Prostate gland (tissue), 2 donors: Measurements from ENCODE around the gene ZCCHC24.

ENCODE experiments used
- POLR2A ChIP-seq: fragments of 450-650 bp; IDR thresholded peaks from one replicate; pipeline ENCODE4 v1.6.1; 2016; ENCODE audit warnings: antibody characterized with exemption, mild to moderate bottlenecking
- TF ChIP-seq, protein P1 (sequence below), 4 experiments: fragments of 200-600 bp in 2 of 4; fragments of 450-650 bp in 2 of 4; sonication (generic) in 2 of 4; IDR thresholded peaks; 1 replicate in 3 of 4; 2 replicates in 1 of 4; pipeline ENCODE4 v1.5.1; 2016 to 2019; ENCODE audit warnings: antibody characterized with exemption in 4 of 4, mild to moderate bottlenecking in 2 of 4, moderate library complexity in 2 of 4

DNA sequence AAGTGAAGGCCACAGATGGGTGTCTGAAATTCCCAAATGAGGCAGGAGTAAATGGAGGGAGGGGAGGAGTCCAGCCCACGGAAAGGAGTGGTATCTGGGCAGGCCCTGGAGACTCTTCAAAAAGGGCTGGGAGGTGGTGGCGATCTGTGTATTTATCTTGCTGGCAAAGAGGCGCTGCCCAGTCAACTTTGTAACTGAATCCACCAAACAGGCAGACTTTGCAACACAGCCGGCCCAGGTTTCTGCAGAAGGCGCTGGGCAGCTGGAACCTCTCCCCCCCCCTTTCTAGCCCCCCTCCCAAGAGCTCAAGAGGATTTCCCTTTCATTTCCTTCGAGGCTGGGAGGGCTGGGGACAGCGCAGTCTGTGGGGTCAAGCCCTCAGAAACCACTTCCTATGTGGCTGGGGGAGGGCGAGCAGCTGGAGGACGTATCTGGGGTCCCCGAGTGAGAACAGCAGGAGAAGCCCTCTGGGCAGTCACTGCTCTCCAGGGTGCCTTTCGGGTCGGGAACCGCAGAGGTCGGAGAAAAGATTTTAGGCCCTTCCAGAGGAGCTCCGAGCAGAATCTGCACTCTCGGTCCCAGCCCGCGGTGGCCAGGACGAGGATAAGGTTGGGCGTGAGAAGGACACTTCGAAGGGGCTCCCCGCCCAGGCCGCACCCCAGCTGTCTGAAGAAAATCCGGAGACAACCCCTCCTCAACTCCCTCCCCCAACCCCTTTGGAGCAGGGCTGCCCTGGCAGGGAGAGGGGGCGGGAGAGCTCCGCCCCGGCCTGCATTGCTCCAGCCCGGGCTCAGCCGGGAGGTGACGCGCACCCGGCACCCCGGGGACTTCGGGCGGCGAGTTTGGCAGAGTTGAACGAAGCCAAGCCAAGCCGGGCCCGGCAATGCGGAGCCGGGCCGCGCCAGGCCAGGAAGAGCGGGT is 965 bp downstream of the ZCCHC24 start:
- TF ChIP-seq, protein P1, sequence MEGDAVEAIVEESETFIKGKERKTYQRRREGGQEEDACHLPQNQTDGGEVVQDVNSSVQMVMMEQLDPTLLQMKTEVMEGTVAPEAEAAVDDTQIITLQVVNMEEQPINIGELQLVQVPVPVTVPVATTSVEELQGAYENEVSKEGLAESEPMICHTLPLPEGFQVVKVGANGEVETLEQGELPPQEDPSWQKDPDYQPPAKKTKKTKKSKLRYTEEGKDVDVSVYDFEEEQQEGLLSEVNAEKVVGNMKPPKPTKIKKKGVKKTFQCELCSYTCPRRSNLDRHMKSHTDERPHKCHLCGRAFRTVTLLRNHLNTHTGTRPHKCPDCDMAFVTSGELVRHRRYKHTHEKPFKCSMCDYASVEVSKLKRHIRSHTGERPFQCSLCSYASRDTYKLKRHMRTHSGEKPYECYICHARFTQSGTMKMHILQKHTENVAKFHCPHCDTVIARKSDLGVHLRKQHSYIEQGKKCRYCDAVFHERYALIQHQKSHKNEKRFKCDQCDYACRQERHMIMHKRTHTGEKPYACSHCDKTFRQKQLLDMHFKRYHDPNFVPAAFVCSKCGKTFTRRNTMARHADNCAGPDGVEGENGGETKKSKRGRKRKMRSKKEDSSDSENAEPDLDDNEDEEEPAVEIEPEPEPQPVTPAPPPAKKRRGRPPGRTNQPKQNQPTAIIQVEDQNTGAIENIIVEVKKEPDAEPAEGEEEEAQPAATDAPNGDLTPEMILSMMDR (IDR thresholded peaks at IDR 0.05): no peak
- peak; percentile 8 for TF ChIP-seq POLR2A
